ENCODE results near the gene LONRF2. TPM values are rescaled to one million over a fixed set of nuclear protein-coding genes. Genes with fewer than 3 reads are reported as not detected.

LONRF2 gene
- total RNA-seq, 6 donors from 2014 or later, result 3.0 to 7.9 (median 4.2) TPM

DNA sequence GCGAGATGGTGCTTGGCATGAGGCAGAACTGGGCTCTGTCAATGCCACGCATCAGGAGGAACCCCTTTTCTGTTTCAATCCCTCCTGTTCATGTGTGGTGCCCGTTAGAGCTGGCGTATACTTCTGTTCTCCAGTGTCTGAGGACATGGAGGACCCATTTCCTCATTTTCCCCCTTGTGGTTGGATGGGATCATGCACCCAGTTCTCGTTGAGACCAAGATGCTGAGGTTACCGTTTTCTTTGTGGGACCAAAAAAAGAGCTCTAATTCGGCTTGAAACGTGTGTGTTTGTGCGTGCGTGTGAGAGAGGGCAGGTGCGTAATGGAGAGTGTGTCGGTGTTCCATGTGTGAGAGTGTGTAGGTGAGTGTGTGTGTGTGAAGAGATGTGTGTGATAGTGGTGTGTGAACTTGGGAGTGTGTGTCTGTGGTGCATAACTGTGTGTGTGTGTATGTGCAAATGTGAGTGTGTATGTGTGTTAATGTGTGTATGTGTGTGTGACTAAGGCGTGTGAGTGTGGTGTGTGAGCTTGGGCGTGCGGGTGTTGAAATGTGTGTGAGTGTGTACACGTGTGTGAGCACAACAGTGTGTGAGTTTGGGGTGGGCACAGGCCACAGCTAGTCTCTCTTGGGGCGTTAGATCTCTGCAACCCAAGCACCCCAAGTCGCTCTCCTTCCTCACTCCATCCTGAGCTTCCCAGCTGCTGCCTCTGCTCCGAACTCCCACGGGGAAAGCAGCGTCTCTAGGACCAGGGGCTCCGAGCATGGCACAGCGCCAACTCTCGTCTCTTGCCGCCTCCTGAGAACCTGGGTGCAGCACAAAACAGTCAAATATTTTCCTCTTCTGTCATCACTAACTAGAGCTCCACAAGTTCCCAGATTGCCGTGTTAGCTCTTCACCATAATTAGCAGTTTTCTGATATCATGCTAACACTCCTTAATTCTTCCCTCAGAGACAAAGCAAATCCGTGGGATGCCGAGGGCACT is 75.8 kb downstream of the LONRF2 start:
- TF ChIP-seq, protein P1, sequence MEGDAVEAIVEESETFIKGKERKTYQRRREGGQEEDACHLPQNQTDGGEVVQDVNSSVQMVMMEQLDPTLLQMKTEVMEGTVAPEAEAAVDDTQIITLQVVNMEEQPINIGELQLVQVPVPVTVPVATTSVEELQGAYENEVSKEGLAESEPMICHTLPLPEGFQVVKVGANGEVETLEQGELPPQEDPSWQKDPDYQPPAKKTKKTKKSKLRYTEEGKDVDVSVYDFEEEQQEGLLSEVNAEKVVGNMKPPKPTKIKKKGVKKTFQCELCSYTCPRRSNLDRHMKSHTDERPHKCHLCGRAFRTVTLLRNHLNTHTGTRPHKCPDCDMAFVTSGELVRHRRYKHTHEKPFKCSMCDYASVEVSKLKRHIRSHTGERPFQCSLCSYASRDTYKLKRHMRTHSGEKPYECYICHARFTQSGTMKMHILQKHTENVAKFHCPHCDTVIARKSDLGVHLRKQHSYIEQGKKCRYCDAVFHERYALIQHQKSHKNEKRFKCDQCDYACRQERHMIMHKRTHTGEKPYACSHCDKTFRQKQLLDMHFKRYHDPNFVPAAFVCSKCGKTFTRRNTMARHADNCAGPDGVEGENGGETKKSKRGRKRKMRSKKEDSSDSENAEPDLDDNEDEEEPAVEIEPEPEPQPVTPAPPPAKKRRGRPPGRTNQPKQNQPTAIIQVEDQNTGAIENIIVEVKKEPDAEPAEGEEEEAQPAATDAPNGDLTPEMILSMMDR (IDR thresholded peaks at IDR 0.05), result peak; percentile 38 to 66 (median 60)
- no peak for TF ChIP-seq POLR2AphosphoS5 (IDR thresholded peaks at IDR 0.05)
- TF ChIP-seq EP300 (IDR thresholded peaks at IDR 0.05), result no peak
- TF ChIP-seq POLR2A (IDR thresholded peaks at IDR 0.05), result no peak
- H3K9me3 ChIP-seq, result no peaks in the 10 kb centered on the region
- peak in 1 of 2 donors; percentile 45 for ATAC-seq (ENCODE audit: low FRiP score in 2 of 2)
- DNase-seq, result no peak
- H3K4me1 ChIP-seq, result peaks cover 0 to 12% (median 7%) of the 10 kb centered on the region in 4 donors
- H3K27me3 ChIP-seq, result no peaks in the 10 kb centered on the region
- 69 to 74% methylated on average over 27 to 28 of the region's 28 CpGs for WGBS, 2 donors
- H3K27ac ChIP-seq, result no peak overlapping the region
- H3K36me3 ChIP-seq, result no peaks in the 10 kb centered on the region
- no peak overlapping the region for H3K4me3 ChIP-seq

DNA sequence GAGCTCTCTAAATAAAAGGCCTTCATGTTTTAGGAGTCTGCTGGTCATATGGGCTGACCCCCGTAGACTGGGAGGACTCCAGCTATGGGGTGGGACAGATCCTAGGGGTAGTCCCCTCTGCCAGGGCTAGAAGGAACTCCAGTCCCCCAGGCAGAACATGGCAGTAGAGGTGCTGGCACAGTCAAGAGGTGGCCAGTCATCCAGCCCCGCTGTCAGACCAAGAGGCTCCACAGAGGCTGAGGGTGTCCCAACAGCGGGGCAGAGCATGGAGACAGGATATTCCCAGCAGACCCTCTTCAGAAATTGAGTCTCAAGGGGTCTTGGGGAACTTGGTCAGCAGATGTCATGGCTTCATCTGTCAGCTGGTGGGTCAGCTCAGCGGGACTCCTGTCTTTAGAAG is 76.6 kb downstream of the LONRF2 start:
- TF ChIP-seq EP300 (IDR thresholded peaks at IDR 0.05) (no peak), POLR2AphosphoS5 (IDR thresholded peaks at IDR 0.05) (no peak), POLR2A (IDR thresholded peaks at IDR 0.05) (no peak)
- TF ChIP-seq, protein P1 (IDR thresholded peaks at IDR 0.05), result no peak
- H3K4me1 ChIP-seq, result peaks cover 0 to 12% (median 7%) of the 10 kb centered on the region in 4 donors

DNA sequence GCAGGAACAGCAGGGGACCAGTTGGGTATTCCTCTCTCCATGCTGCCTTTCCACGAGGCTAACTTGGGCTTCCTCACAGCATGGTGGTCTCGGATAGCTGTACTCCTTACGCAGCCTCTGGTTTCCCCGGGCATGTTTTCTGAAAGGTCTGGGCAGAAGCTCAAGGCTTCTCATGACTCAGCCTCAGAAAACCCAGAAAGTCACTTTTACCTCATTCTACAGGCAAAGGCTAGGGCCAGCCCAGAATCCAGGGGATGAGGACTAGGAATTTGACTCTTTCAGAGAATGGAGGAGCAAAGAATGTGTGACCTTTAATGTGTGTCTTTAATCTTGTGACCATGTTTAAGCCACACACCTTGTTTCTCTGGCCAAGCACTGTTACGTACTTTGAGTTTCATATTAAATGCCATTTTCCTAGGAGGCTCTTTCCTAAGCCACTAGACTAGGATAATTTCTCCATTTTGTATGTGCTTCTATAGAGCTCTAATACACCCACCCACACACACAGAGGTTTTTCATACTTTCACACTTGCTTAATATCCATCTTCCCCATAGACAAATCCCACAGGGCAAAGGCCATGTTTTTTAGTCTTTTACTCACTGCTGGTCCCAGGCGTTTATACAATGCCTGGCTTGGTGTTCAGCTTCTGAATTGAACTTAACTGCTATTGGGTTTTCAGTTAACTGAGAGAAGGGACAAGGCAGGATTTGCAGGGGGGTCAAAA is 77.3 kb downstream of the LONRF2 start:
- Histone ChIP-seq H3K4me1 (peaks cover 0 to 12% (median 7%) of the 10 kb centered on the region in 4 donors), H3K27ac (no peak overlapping the region), H3K27me3 (no peaks in the 10 kb centered on the region), H3K9me3 (no peaks in the 10 kb centered on the region), H3K4me3 (no peak overlapping the region), H3K36me3 (no peaks in the 10 kb centered on the region)
- 92% methylated on average over 6 of the region's 6 CpGs for WGBS, 2 donors
- TF ChIP-seq, protein P1 (IDR thresholded peaks at IDR 0.05), result no peak
- no peak for TF ChIP-seq EP300 (IDR thresholded peaks at IDR 0.05)
- DNase-seq (no peak), ATAC-seq (ENCODE audit: low FRiP score in 2 of 2) (no peak)

More for the DNA sequence above, 76.6 kb downstream of the LONRF2 start:
- Histone ChIP-seq H3K27me3 (no peaks in the 10 kb centered on the region), H3K27ac (no peak overlapping the region), H3K36me3 (no peaks in the 10 kb centered on the region), H3K9me3 (no peaks in the 10 kb centered on the region), H3K4me3 (no peak overlapping the region)
- ATAC-seq (ENCODE audit: low FRiP score in 2 of 2) (no peak), DNase-seq (no peak)
- 95 to 100% methylated on average over 1 to 4 of the region's 4 CpGs for WGBS, 2 donors

DNA sequence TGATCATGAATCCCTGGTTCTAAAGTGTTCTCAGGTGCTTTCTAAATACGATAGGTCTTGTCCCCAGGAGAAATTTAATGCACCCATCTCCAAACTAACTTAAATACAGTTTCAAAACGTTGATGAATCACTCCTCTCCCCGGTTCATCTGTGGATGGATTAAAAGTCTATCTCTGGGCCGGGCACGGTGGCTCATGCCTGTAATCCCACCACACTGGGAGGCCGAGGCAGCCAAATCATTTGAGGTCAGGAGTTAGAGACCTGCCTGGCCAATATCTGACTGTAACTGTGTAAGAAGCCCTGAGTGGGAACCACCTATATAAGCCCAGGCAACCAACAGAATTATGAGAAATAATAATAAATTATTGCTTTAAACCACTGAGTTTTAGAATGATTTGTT is 78.7 kb downstream of the LONRF2 start:
- Histone ChIP-seq H3K36me3 (no peaks in the 10 kb centered on the region), H3K4me3 (no peak overlapping the region), H3K27ac (no peak overlapping the region), H3K27me3 (no peaks in the 10 kb centered on the region), H3K4me1 (peaks cover 0 to 12% (median 7%) of the 10 kb centered on the region in 4 donors), H3K9me3 (no peaks in the 10 kb centered on the region)
- WGBS, 2 donors, result 79 to 88% methylated on average over 6 of the region's 6 CpGs
- DNase-seq, result no peak
- TF ChIP-seq POLR2AphosphoS5 (IDR thresholded peaks at IDR 0.05) (no peak), EP300 (IDR thresholded peaks at IDR 0.05) (no peak), POLR2A (IDR thresholded peaks at IDR 0.05) (no peak)
- TF ChIP-seq, protein P1 (IDR thresholded peaks at IDR 0.05), result no peak
- ATAC-seq (ENCODE audit: low FRiP score in 2 of 2), result no peak

Measured in upper lobe of left lung (tissue), 6 donors.